Effector memory CD4-positive, alpha-beta T cell (primary cell): ENCODE data around the gene TMEM117.

Experiments used
- DNase-seq, 3 donors: peaks; one replicate each; pipeline ENCODE4 v3.0.0-alpha.2; 2020
- H3K27ac ChIP-seq: 2 replicates; pipeline ENCODE4 v1.7.0; 2013; ENCODE audit warnings: mild to moderate bottlenecking, low read length, moderate library complexity; ENCODE audit not compliant: insufficient read depth, poor library complexity, severe bottlenecking
- H3K27me3 ChIP-seq: replicated peaks from 2 replicates; pipeline ENCODE4 v1.7.0; 2013; ENCODE audit warnings: mild to moderate bottlenecking, low read length; ENCODE audit not compliant: insufficient read depth, control insufficient read depth, poor library complexity, severe bottlenecking
- H3K36me3 ChIP-seq: 2 replicates; pipeline ENCODE4 v1.7.0; 2013; ENCODE audit warnings: mild to moderate bottlenecking, low read length, moderate library complexity; ENCODE audit not compliant: control insufficient read depth, insufficient read depth
- H3K4me1 ChIP-seq: 2 replicates; pipeline ENCODE4 v1.7.0; 2013; ENCODE audit warnings: low read length, mild to moderate bottlenecking; ENCODE audit not compliant: control insufficient read depth, insufficient read depth, poor library complexity, severe bottlenecking
- H3K4me3 ChIP-seq: 2 replicates; pipeline ENCODE4 v1.7.0; 2013; ENCODE audit warnings: low read length, low read depth, mild to moderate bottlenecking; ENCODE audit not compliant: insufficient read depth, poor library complexity, severe bottlenecking
- H3K9me3 ChIP-seq: 2 replicates; pipeline ENCODE4 v1.7.0; 2013; ENCODE audit warnings: mild to moderate bottlenecking, low read length, moderate library complexity; ENCODE audit not compliant: control insufficient read depth

Gene TMEM117

GRCh38 chr12:43880547-43880946, 44.7 kb downstream of the TMEM117 start:
- DNase-seq, result no peak
- no peak overlapping the region for H3K4me3 ChIP-seq
- H3K27ac ChIP-seq, result no peak overlapping the region
- H3K36me3 ChIP-seq, result no peaks in the 10 kb centered on the region
- H3K4me1 ChIP-seq, result no peaks in the 10 kb centered on the region
- no peaks in the 10 kb centered on the region for H3K27me3 ChIP-seq
- H3K9me3 ChIP-seq, result no peaks in the 10 kb centered on the region

DNA sequence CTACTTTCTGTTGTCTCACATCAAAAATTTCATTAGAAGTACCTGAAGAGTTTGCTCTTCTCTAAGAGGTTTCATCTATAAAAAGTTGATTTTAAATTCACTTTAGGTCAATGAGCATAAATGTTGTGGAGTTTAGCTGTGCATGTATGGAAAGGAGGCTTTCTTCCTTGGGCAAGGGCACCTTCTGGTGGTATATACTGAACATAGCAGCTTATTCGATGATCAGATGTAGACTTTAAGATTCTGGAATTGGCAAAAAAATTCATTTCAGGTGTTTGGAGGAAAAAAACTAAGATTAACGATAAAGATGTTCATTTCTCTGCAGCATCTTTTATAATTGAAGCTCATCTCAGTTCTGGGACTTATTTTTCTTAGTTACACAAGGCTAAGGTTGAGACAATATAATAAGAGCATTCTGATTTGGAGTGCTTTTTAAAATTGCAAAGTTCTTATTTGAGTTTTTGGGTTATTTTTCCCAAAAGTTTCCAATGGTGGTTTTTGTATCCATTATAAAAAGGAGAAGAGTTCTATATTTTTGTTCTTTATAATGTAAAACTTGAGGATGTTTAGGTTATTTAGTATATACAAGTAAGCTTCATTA, 46.8 kb downstream of the TMEM117 start:
- Histone ChIP-seq H3K27ac (no peak overlapping the region), H3K9me3 (no peaks in the 10 kb centered on the region), H3K27me3 (no peaks in the 10 kb centered on the region), H3K4me1 (no peaks in the 10 kb centered on the region), H3K4me3 (no peak overlapping the region), H3K36me3 (no peaks in the 10 kb centered on the region)
- DNase-seq, result peak in 1 of 3 donors; percentile 6

DNA sequence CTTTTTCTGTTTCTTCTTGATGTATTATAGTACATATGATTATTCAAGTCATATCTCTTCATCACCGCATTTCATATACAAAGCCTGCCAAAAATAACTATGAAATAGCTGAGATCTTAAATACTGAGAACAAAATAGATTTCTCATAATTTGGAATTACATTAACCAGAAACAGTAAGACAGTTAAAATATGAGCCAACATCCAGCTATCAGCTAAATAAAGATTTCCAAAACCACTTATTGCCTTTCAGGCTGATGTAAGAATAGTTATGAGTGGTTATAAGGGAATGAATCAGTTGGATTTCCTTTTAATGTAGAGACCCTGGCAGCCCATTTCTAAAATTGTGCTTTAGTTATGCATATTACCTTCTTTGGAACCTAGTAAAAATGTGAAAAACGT, 47.4 kb downstream of the TMEM117 start:
- no peak for DNase-seq
- Histone ChIP-seq H3K4me1 (no peaks in the 10 kb centered on the region), H3K36me3 (no peaks in the 10 kb centered on the region), H3K4me3 (no peak overlapping the region), H3K27me3 (no peaks in the 10 kb centered on the region), H3K9me3 (no peaks in the 10 kb centered on the region), H3K27ac (no peak overlapping the region)

GRCh38 chr12:43883748-43884147, 47.9 kb downstream of the TMEM117 start:
- Histone ChIP-seq H3K4me3 (no peak overlapping the region), H3K4me1 (no peaks in the 10 kb centered on the region), H3K36me3 (no peaks in the 10 kb centered on the region), H3K27me3 (no peaks in the 10 kb centered on the region), H3K9me3 (no peaks in the 10 kb centered on the region), H3K27ac (no peak overlapping the region)
- no peak for DNase-seq

DNA sequence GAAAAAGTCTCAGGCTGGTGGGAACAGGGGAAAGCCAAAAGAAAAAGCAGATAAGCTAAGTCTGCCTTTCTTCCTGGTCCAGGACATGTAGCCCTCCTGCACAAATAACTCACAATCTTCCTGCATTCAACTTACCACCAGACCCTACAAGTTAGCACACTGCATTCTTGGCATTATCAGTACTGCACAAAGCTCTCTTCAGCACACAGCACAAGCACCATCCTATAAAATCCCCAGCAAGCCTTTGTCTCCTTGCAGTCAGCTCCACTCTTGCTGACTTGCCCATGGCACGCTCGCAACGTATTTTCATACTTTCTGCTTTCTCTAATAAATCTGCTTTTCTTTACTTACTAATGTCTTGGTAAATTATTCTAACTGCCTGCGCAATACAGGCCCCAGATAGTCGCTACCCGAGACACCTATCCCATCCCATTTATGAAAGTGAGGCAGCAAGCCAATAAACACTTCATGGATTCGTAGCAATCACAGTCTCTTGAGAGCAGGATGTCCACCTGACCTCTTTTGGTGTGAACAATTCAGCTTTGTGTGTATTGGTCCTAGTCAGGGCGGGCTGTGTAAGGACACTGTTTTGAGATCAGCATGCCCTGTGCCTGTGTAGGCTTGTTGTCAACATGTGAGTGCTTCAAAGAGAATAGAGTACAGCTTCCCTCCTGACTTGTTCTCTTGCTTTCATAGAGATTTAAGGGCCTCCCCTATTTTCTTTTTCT, 49.0 kb downstream of the TMEM117 start:
- H3K27ac ChIP-seq, result no peak overlapping the region
- no peak overlapping the region for H3K4me3 ChIP-seq

DNA sequence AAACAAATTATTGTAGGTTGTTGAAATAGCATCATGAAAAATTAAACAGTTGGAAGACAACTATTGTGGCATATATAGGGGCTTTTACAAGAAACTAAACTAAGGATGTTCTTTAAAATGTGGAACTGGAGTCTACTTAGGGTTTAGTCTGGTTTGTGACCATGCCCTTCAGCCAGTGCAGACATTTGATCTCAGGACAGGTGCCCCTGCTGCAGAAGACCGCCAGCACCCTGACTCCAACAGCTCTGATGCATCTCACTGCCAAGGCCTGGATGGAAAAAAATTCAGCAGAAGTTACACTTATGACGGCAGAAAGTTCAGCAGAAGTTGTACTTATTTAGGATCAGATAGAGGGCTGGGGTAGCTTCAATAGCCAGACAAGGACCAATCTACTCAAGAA, 51.5 kb downstream of the TMEM117 start:
- Histone ChIP-seq H3K4me3 (no peak overlapping the region), H3K27ac (no peak overlapping the region), H3K27me3 (no peaks in the 10 kb centered on the region), H3K36me3 (no peaks in the 10 kb centered on the region), H3K9me3 (no peaks in the 10 kb centered on the region), H3K4me1 (no peaks in the 10 kb centered on the region)
- DNase-seq, result no peak

More for the DNA sequence above, 49.0 kb downstream of the TMEM117 start:
- H3K36me3 ChIP-seq, result no peaks in the 10 kb centered on the region
- H3K9me3 ChIP-seq, result no peaks in the 10 kb centered on the region
- no peaks in the 10 kb centered on the region for H3K27me3 ChIP-seq
- DNase-seq, result no peak
- no peaks in the 10 kb centered on the region for H3K4me1 ChIP-seq

DNA sequence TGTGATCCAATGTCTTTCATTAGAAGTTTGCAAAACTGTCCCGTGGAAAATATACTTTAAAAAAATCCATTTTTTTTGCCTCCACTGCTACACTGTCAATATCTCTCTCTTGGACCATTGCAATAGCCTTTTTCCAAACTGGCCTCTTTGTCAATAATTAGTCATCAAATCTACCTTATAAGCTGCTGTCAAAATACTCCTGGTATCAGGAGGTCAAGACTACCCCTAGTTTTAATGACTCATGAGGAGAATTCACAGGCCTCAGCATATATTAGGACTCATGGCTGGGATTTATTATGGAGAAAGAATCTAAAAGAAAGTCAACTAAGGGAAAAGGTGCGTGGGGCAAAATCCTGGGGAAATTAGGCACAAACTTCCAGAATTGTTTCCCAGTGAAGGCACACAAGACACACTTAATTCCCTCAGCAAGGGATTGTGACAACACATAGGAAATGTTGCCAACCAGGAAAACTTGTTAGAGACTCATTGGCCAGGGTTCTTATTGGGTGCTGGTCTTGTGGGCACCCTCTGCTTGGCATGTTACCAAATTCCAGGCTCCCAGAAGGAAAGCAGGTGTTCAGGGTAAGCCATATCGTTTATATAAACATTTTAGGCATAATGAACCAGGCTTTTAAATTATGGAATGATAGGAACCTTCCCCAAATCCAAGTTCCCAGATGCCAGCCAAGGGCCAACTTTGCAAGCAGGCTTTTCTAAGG, 56.1 kb downstream of the TMEM117 start:
- DNase-seq, result no peak
- Histone ChIP-seq H3K27ac (no peak overlapping the region), H3K27me3 (no peaks in the 10 kb centered on the region), H3K9me3 (no peaks in the 10 kb centered on the region), H3K36me3 (no peaks in the 10 kb centered on the region), H3K4me3 (no peak overlapping the region), H3K4me1 (no peaks in the 10 kb centered on the region)

DNA sequence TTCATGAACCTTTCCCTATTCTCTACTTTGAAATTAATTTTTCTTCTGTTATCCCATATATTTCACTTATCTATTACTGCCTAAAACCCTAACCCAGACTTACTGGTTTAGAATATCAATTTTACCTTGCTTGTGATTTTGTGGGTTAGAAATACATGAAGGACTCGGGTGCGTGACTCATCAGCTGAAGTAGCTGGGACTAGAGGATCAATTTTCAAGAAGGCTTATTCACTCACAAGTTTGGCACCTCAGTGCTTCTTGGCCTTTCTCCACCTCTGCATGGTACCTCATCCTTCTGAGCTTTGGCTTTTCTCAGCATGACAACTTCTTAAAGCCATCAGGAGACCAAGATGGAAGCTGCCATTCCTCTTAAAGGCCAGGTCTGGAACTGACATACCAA, 57.8 kb downstream of the TMEM117 start:
- Histone ChIP-seq H3K27me3 (no peaks in the 10 kb centered on the region), H3K4me1 (no peaks in the 10 kb centered on the region), H3K4me3 (no peak overlapping the region), H3K27ac (no peak overlapping the region), H3K9me3 (no peaks in the 10 kb centered on the region), H3K36me3 (no peaks in the 10 kb centered on the region)
- DNase-seq, result no peak

DNA sequence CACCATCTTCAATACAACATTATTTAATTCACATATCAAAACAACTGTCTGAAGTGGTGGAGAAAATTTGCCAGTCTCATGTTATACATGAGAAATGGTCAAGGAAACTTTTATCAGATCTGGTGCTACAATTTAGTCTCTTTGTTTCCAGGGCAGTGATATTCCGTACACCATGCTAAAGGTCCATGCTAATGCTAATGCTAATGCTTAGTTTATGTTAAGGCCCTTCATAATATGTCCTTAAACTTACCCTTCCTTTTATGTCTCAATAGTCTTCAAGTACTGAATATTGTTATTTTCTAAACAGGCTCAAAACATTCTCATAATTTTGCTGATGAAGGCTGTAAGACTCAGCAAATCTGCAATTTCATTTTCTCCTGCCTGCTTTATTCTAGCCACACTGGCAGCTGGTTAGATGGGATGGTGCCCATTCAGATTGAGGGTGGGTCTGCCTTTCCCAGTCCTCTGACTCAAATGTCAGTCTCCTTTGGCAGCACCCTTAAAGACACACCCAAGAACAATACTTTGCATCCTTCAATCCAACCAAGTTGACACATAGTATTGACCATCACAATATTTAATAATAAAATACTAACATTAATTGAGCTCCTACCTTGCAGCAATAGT, 59.8 kb downstream of the TMEM117 start:
- Histone ChIP-seq H3K27me3 (no peaks in the 10 kb centered on the region), H3K4me1 (no peaks in the 10 kb centered on the region), H3K27ac (no peak overlapping the region), H3K4me3 (no peak overlapping the region), H3K36me3 (no peaks in the 10 kb centered on the region), H3K9me3 (no peaks in the 10 kb centered on the region)
- no peak for DNase-seq

DNA sequence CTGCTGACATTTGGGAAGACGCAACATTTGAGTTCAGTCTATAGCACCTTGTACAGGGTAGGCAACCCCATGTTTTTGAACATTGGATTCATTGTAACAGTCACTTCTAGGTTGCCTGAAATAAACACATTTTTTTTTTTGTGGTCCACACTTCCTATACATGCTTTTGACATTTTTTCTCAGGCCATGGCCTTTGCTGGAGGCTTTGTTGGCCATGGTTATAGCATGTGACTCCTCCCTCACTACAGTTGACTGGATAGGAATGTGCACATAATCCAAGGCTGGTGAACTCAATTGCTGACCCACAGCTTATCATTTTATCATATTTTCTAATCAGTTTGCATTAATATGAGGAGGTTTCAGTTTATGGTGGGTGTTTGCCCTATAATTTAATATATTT, 60.6 kb downstream of the TMEM117 start:
- H3K36me3 ChIP-seq, result no peaks in the 10 kb centered on the region
- H3K4me3 ChIP-seq, result no peak overlapping the region
- H3K27me3 ChIP-seq, result no peaks in the 10 kb centered on the region
- H3K9me3 ChIP-seq, result no peaks in the 10 kb centered on the region
- no peak for DNase-seq
- H3K27ac ChIP-seq, result no peak overlapping the region
- no peaks in the 10 kb centered on the region for H3K4me1 ChIP-seq
